HepG2 (cell line): Measurements from ENCODE around the gene PSEN1. TPM values are rescaled to one million over a fixed set of nuclear protein-coding genes. Genes with fewer than 3 reads are reported as not detected.

Experiments
- ATAC-seq: fragments of 200-7000 bp; cut with Tn5 transposase; 3 replicates; pipeline ENCODE4 v1.9.1; 2020; ENCODE audit warnings: mild to moderate bottlenecking, moderate library complexity
- BruUV-seq: library from RNA; stranded (reverse); fragments of 400-500 nt; replicated peaks from 2 replicates; lab custom pipeline; 2021; lab: Mats Ljungman, UMichigan
- CTCF ChIA-PET: fragments of 300-600 bp; formaldehyde crosslinking; extraction: SDS; loops from one replicate; lab custom pipeline; 2021; ENCODE audit warnings: low total read pairs, inconsistent platforms, low intra/inter-chr PET ratio; lab: Yijun Ruan, JAX
- POLR2A ChIA-PET: fragments of 350-600 bp; sonication (Branson Sonifier 250); formaldehyde crosslinking; loops from one replicate; lab custom pipeline; 2020; ENCODE audit warnings: antibody characterized with exemption, inconsistent platforms; lab: Yijun Ruan, JAX
- DNase-seq: peaks from one replicate; pipeline ENCODE4 v3.0.0-alpha.2; 2015; ENCODE audit warnings: low spot score
- FAIRE-seq: peaks from 3 replicates; lab custom pipeline; 2011; peaks lifted over from hg19 to GRCh38; lab: Jason Lieb, UNC
- H2AFZ ChIP-seq: one replicate; pipeline ENCODE4 v1.6.1; 2011; ENCODE audit warnings: low read length, inconsistent platforms
- H3K27ac ChIP-seq: fragments of 300-600 bp; 3 replicates; pipeline ENCODE4 v1.8.0; 2011; ENCODE audit warnings: mixed run types, mild to moderate bottlenecking, mixed read lengths, low read length, inconsistent platforms; ENCODE audit not compliant: insufficient read depth; ENCODE audit errors: extremely low read length
- H3K27me3 ChIP-seq, 2 experiments: fragments of 200-600 bp in 1 of 2; 2 replicates in 1 of 2; 3 replicates in 1 of 2; pipeline versions ENCODE4 v1.6.0 to v1.8.0; 2011; ENCODE audit warnings: low read length in 2 of 2, mild to moderate bottlenecking in 2 of 2, moderate library complexity in 2 of 2, inconsistent platforms in 1 of 2; ENCODE audit not compliant: insufficient read depth in 2 of 2, control insufficient read depth in 1 of 2
- H3K36me3 ChIP-seq, 2 experiments: fragments of 200-600 bp in 1 of 2; replicated peaks in 1 of 2; 2 replicates in 1 of 2; 3 replicates in 1 of 2; pipeline versions ENCODE4 v1.5.1 to v1.8.0; 2011; ENCODE audit warnings: low read length in 2 of 2, inconsistent platforms in 1 of 2; ENCODE audit not compliant: insufficient read depth in 2 of 2, control insufficient read depth in 1 of 2
- H3K4me1 ChIP-seq: 2 replicates; pipeline ENCODE4 v1.5.1; 2012; ENCODE audit warnings: low read length, inconsistent platforms; ENCODE audit not compliant: insufficient read depth
- H3K4me2 ChIP-seq: 2 replicates; pipeline ENCODE4 v1.6.0; 2011; ENCODE audit warnings: low read depth, low read length, inconsistent platforms
- H3K4me3 ChIP-seq, 3 experiments: fragments of 200-600 bp in 1 of 3; sonication (generic), shearing (Covaris generic) in 1 of 3; replicated peaks in 1 of 3; 2 replicates each; pipeline ENCODE4 v1.5.1; 2011 to 2016; ENCODE audit warnings: low read length in 3 of 3, inconsistent platforms in 2 of 3, low read depth in 2 of 3, mild to moderate bottlenecking in 2 of 3, control low read depth in 1 of 3, mixed read lengths in 1 of 3; ENCODE audit not compliant: insufficient read depth in 1 of 3
- H3K79me2 ChIP-seq: one replicate; pipeline ENCODE4 v1.6.1; 2011; ENCODE audit warnings: low read length, inconsistent platforms; ENCODE audit not compliant: insufficient read depth
- H3K9ac ChIP-seq: 2 replicates; pipeline ENCODE4 v1.6.0; 2011; ENCODE audit warnings: mild to moderate bottlenecking, low read depth, low read length, inconsistent platforms; ENCODE audit not compliant: insufficient read depth
- H3K9me3 ChIP-seq: 2 replicates; pipeline ENCODE4 v1.5.1; 2012; ENCODE audit warnings: mild to moderate bottlenecking, low read length
- H4K20me1 ChIP-seq: 2 replicates; pipeline ENCODE4 v1.6.0; 2011; ENCODE audit warnings: inconsistent platforms, mild to moderate bottlenecking, low read length, moderate library complexity; ENCODE audit not compliant: insufficient read depth
- CBFB ChIP-seq: sonication (generic); formaldehyde crosslinking; IDR thresholded peaks from 2 replicates; pipeline ENCODE4 v1.4.0; 2020; ENCODE audit warnings: missing genetic modification reagents
- CERS6 ChIP-seq: sonication (generic); formaldehyde crosslinking; IDR thresholded peaks from 2 replicates; pipeline ENCODE4 v1.5.0; 2020; ENCODE audit warnings: missing genetic modification reagents
- FOXM1 ChIP-seq: sonication (generic); formaldehyde crosslinking; IDR thresholded peaks from 2 replicates; pipeline ENCODE4 v1.5.0; 2020; ENCODE audit warnings: missing genetic modification reagents
- IRF1 ChIP-seq: sonication (generic); formaldehyde crosslinking; IDR thresholded peaks from 2 replicates; pipeline ENCODE4 v1.4.0; 2020; ENCODE audit warnings: low read depth, mild to moderate bottlenecking, missing genetic modification reagents
- RAD51 ChIP-seq: fragments of 450-650 bp; IDR thresholded peaks from 2 replicates; pipeline ENCODE4 v1.6.1; 2016; ENCODE audit warnings: borderline replicate concordance
- TIGD3 ChIP-seq: sonication (generic); formaldehyde crosslinking; IDR thresholded peaks from 2 replicates; pipeline ENCODE4 v1.5.1; 2020; ENCODE audit warnings: mild to moderate bottlenecking, missing genetic modification reagents, borderline replicate concordance
- ZBTB25 ChIP-seq: IDR thresholded peaks from 2 replicates; pipeline ENCODE4 v1.6.1; 2018; ENCODE audit warnings: missing genetic modification reagents
- ZNF121 ChIP-seq: sonication (generic); formaldehyde crosslinking; IDR thresholded peaks from 2 replicates; pipeline ENCODE4 v1.5.0; 2020; ENCODE audit warnings: mild to moderate bottlenecking, missing genetic modification reagents
- ZNF639 ChIP-seq: conservative IDR thresholded peaks from 2 replicates; pipeline ENCODE4 v1.6.1; 2018; ENCODE audit warnings: missing genetic modification reagents
- ZNF644 ChIP-seq: IDR thresholded peaks from 2 replicates; pipeline ENCODE4 v1.6.1; 2016; ENCODE audit warnings: low read depth
- ZUFSP ChIP-seq: sonication (generic); formaldehyde crosslinking; IDR thresholded peaks from 2 replicates; pipeline ENCODE4 v1.9.0; 2021; ENCODE audit warnings: missing genetic modification reagents, mild to moderate bottlenecking, borderline replicate concordance
- WGBS: methylation state at CpG from one replicate; pipeline ENCODE4 v1.1.6; 2017; ENCODE audit warnings: low lambda C conversion rate; 5-methylcytosine and 5-hydroxymethylcytosine counted together
- in situ Hi-C: cut with HindIII; loops from 2 replicates; pipeline ENCODE4 v1.10.0; 2017; ENCODE audit warnings: low pct_unique_long_range_greater_than_20kb; ENCODE audit not compliant: extremely low pct_ligation_motif_present
- intact Hi-C: fragments of 100-400 bp; cut with micrococcal nuclease; formaldehyde crosslinking; loops from one replicate; pipeline ENCODE4 v1.10.0; 2022; ENCODE audit not compliant: unreplicated experiment
- polyA plus RNA-seq, 8 experiments: library from polyadenylated mRNA; depleted of rRNA in 3 of 8; stranded (reverse) in 7 of 8; unstranded in 1 of 8; fragments of >200 nt; fragmentation: Illumina TruSeq in 4 of 8; extraction: Trizol in 4 of 8; gene quantifications; 2 replicates each; pipeline versions ENCODE4 v1.2.1 to v1.2.3, GENCODE V29; 2011 to 2016; ENCODE audit warnings: low read depth in 4 of 8, missing spikeins in 1 of 8, mixed read lengths in 1 of 8; ENCODE audit not compliant: insufficient read depth in 1 of 8
- total RNA-seq, 5 experiments: library from RNA; depleted of rRNA; stranded (reverse); fragments of >200 nt; fragmentation: Illumina TruSeq; extraction: Trizol; gene quantifications; 2 replicates each; pipeline ENCODE4 v1.2.3, GENCODE V29; 2016; ENCODE audit warnings: low read depth in 1 of 5

Gene PSEN1
- total and polyA plus RNA-seq, 2 of the 13 experiments (the other 11 are each of a cell fraction or from before 2014, with no cell fraction given): 12.5 to 26.6 TPM

- TF ChIP-seq ZUFSP: no peak
These were observed 97.7 kb downstream of the PSEN1 start (continued) for GRCh38 chr14:73234029-73234428.

- Histone ChIP-seq H3K9ac (no peak overlapping the region), H4K20me1 (no peaks in the 10 kb centered on the region), H3K4me3 (no peak overlapping the region), H2AFZ (no peak overlapping the region), H3K27ac (no peak overlapping the region), H3K27me3 (peaks cover 13 to 64% of the 10 kb centered on the region in 2 experiments), H3K79me2 (no peaks in the 10 kb centered on the region), H3K9me3 (no peaks in the 10 kb centered on the region), H3K4me1 (peaks cover 42% of the 10 kb centered on the region), H3K36me3 (no peaks in the 10 kb centered on the region), H3K4me2 (no peak overlapping the region)
- POLR2A ChIA-PET: no interaction called here
- no TSS peak for BruUV-seq
- FAIRE-seq (no peak), DNase-seq (no peak), ATAC-seq (no peak)
- in situ Hi-C loops: loop anchor here (5.0 kb wide), 2 partner anchors 33 to 238 kb away; no protein-coding TSS in a partner anchor
- WGBS: 59% methylated on average over 5 of the region's 11 CpGs
- intact Hi-C loops: loop anchor here (10.0 kb wide), 1 partner anchor 50 kb away; no protein-coding TSS in a partner anchor
- CTCF ChIA-PET: no interaction called here
- TF ChIP-seq TIGD3 (CRISPR knock-in tag) (no peak), CERS6 (CRISPR knock-in tag) (no peak), FOXM1 (CRISPR knock-in tag) (no peak), ZNF644 (no peak), ZNF639 (CRISPR knock-in tag) (no peak), ZNF121 (CRISPR knock-in tag) (no peak), ZBTB25 (CRISPR knock-in tag) (no peak), IRF1 (CRISPR knock-in tag) (no peak), CBFB (no peak), RAD51 (no peak)
These were observed 98.5 kb downstream of the PSEN1 start for GRCh38 chr14:73234586-73235394.
